ENCODE data around the gene DIS3L2.

- TF ChIP-seq EZH2 (IDR thresholded peaks at IDR 0.05; ENCODE audit: borderline replicate concordance, low read length) = no peak
- TF ChIP-seq CTCF (IDR thresholded peaks at IDR 0.05; ENCODE audit: low read length) = no peak
These were observed 178.5 kb downstream of the DIS3L2 start for GRCh38 chr2:232139786-232140562.

Measured in OCI-LY1 (cell line).